ENCODE measurements around the gene NUP210L.
"Not testable (repeated sequence)": the region's sequence is repeated elsewhere in the genome, so short reads cannot be mapped to it uniquely, and the experiment has no call there.

Gene NUP210L

GRCh38 chr1:154167461-154167860 is 12.6 kb upstream of the NUP210L start:
- DNase-seq, result no peak

DNA sequence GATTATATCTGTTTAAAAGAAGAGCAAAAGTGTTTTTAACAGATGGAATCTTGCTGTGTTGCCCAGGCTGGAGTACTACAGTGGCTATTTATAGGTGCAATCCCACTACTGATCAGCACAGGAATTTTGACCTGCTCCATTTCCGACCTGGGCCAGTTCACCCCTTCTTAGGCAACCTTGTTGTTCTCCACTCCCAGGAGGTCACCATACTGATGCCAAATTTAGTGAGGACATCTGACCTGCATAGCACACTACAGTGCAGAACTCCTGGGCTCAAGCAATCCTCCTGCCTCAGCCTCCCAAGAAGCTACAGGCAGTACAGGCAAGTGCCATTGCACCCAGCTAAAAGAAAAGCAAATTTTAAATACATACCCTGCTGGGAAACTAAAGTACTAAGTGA is 11.3 kb upstream of the NUP210L start:
- no peak for DNase-seq

- peak; percentile 21 for DNase-seq
Measured at GRCh38 chr1:154159554-154159953, 4.7 kb upstream of the NUP210L start.

DNA sequence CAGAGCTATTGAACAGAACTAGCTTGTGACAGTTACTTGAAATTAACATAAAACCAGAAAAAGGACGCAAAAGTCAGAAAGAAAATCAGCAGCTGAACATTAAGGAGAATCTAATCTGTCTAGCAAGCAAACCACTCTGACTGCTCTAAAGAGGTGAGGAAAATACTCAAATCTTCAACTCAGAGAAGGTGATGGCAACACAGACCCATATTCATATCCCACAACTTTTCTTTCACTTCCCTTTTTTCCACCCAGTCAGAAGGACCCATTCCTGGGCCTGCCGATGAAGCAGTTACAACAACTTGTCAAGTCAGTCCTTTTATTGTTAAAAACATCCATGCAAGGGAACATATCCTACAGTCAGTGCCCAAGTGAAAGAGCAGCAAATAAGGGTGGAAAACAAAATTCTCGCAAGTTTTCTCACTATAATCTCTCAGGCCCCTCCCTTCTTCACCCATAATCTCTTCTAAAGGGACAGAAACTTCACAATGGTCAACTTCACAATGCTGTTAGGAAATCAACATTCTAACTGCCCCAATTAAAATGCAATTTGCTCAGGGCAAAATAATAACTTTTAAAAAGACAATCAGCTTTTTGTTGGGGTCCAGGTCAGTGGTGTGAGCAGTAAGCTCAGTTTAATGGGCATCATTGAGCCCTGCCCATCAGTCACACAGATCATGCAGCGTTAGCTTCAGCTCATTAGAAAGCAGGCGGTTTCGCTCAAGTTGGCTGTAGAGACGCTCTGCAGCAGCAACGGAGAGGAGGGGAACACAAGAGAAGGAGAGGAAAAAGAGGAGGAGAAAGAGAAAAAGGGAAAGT is 3.6 kb upstream of the NUP210L start:
- DNase-seq, result no peak

DNA sequence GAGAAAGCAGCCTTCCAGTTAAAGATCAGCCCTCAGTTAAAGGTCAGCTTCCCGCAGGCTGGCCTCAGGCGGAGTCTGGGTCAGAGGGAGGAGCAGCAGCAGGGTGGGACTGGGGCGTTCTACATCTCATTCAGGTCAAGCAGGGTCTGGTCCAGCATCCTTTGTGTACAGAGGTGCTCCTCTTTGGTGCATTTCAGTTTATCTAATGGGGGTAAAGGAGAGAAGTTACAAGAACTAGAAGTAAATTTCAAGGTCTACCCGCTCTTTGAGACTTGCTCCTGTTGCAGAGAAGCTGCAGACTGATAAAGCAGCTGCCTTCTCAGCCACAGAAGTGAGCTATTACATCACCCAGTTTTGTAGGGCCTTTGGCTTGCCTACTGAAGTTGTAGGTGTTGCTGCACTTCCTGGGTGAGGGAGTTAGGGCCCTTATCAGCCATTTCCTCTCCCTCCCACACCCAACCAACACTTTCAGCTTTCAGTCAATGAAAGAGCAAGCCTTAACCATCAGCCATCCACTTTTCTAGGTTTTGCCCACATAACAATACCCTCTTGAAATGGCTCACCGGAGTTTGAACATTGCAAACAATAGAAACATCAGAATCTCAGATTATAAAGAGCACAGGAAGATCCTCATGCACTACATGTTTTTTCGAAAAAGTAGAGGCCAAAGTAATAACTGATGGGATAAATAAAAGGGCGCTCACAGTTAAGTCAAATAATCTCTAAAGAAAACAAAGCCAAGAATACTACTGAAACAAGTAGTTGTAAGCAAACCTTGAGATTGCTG is 2.8 kb upstream of the NUP210L start:
- peak; percentile 97 for DNase-seq

- DNase-seq, result peak; percentile 91
Measured at GRCh38 chr1:154155251-154155650, 378 bp upstream of the NUP210L start.

DNA sequence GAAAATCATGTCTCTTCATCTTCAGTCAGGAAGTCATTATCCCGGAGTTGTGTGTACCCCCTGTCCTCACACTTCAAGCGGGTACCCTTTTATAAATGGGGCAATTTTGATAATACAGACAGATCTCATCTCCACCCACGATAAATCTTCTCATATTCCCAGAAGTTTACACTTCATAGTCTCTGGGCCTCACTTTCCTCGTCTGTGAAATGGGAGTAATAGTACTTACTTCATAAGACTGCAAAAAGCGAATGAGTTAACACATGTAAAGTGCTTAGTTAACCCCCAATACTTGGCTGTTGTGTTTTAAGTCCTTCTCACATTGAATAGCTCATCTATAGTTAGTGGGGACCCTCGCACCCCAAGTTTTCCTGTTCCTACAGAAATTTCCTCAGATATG is 820 bp downstream of the NUP210L start:
- no peak for DNase-seq

DNA sequence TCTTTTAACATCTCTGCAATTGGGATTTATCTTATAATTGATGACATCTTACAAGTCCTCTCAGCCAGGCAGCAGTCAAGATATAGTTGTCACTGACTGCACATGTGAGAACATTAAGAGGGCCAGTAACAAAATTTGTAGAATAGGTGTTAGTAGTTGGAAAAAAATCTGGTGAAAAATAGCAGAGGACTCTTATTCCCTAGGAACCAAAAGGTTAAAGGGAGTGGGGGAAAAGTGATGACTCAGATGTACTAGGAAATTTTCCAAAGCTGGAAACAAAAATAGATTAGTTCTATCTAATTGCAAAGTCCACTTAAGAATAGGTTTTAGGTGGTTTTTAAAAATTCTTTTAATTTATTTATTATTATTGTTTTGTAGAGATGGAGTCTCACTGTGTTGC is 3.6 kb downstream of the NUP210L start:
- no peak for DNase-seq

GRCh38 chr1:154148807-154149206 is 6.1 kb downstream of the NUP210L start:
- no peak for DNase-seq

GRCh38 chr1:154147505-154147904 is 7.4 kb downstream of the NUP210L start:
- DNase-seq, result not testable (repeated sequence)

GRCh38 chr1:154145986-154146385 is 8.9 kb downstream of the NUP210L start:
- DNase-seq, result peak; percentile 36

- DNase-seq, result no peak
Measured at GRCh38 chr1:154142358-154142757, 12.5 kb downstream of the NUP210L start.

- DNase-seq, result no peak
Measured at GRCh38 chr1:154141240-154141639, 13.6 kb downstream of the NUP210L start.

- no peak for DNase-seq
Measured at GRCh38 chr1:154137888-154138287, 17.0 kb downstream of the NUP210L start.

DNA sequence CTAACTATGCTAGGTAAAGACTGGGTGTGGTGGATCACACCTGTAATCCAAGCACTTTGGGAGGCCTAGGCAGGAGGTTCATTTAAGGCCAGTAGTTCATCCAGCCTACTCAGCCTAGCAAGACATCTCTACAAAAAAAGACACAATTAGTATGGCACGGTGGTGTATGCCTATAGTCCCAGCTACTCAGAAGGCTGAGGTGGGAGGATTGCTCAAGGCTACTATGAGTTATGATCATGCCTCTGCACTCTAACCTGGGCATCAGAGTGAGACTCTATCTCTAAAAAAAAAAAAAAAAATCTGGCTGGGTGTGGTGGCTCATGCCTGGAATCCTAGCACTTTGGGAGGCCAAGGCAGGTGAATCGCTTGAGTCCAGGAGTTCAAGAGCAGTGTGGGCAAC is 21.6 kb downstream of the NUP210L start:
- no peak for DNase-seq

GRCh38 chr1:154129391-154129970 is 25.4 kb downstream of the NUP210L start:
- no peak for DNase-seq

- not testable (repeated sequence) for DNase-seq
Measured at GRCh38 chr1:154123205-154123604, 31.7 kb downstream of the NUP210L start.

DNA sequence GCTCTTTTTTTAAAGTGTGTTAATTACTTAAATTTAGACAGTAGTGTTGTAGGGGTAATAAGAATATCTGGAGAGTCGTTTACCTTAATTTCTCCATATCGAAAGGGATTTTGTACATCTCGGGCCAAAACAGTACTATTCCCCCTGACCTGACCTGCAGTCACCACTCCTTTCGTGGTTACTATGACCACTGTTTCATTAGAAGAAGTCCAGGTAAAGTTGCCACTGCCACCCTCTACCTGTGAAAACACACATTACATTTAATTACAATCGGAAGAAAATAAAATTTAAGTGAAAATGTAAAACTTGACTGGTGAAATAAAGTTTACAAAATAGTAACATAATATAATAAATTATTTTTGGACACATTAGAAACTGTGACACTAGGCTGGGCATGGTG is 37.2 kb downstream of the NUP210L start:
- no peak for DNase-seq

DNA sequence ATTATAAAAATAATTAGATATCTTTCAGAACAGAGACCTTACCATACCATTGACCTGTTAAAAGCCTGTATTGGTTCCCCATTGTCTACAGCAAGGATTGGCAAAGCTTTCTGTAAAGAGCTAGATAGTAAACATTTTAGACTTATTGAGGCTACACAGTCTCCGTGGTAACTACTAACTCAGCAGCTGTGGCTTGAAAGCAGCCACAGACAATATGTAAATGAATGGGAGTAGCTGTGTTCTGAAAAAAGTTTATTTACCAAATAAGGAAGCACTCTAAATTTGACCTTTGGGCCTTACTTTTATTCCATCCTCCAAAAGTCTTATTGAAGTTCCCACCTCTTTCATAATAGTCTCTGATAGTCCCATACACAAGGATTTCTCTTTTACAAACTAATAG is 39.7 kb downstream of the NUP210L start:
- DNase-seq, result peak; percentile 6

DNA sequence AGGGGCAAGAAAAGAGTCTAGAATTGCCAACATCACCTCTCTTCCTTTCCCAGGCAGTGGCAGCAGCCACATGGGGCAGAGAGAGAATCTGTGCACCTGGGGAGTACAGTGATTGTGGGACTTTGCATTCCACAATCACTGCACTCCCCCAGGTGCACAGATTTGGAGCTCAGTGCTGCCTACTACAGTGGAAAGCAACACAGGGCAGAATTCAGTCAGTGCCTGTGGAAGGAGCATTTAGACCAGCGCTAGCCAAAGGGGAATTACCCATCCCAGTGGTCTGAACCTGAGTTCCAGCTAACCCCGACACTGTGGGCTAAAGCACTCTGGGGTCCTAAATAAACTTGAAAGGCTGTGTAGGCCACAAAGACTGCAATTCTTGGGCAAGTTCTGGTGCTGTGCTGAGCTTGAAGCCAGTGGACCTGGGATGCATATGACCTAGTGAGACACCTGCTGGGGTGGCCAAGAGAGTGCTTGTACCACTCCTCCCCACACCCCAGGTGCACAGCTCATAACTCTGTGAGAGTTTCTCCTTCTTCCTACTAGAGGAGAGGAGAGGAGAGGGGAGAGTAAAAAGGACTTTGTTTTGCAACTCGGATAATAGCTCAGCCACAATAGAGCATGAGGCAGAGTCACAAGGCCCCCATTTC is 50.3 kb downstream of the NUP210L start:
- DNase-seq, result no peak

- not testable (repeated sequence) for DNase-seq
Measured at GRCh38 chr1:154100141-154100540, 54.7 kb downstream of the NUP210L start.

- no peak for DNase-seq
Measured at GRCh38 chr1:154097873-154098272, 57.0 kb downstream of the NUP210L start.

GRCh38 chr1:154095456-154096060 is 59.3 kb downstream of the NUP210L start:
- no peak for DNase-seq

Measured in hematopoietic multipotent progenitor cell treated with erythropoietin and hydrocortisone succinate and interleukin-3 and kit ligand, for 8 days (in vitro differentiated cells).